ENCODE measurements around the gene SLC22A2.

DNA sequence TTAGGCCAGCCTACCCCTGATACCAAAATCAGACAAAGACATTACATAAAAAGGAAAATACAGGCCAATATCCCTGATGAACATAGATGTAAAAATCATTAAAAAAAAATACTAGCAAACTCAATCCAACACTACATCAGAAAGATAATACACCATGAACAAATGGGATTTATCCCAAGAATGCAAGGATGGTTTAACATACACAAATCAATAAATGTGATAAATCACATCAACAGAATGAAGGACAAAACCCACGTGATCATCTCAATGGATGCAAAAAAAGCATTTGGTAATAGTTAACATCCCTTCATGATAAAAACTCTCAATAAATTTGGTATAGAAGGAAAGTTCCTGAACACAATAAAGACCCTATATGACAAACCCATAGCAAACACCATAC is 63.8 kb downstream of the SLC22A2 start:
- TF ChIP-seq, protein P1, sequence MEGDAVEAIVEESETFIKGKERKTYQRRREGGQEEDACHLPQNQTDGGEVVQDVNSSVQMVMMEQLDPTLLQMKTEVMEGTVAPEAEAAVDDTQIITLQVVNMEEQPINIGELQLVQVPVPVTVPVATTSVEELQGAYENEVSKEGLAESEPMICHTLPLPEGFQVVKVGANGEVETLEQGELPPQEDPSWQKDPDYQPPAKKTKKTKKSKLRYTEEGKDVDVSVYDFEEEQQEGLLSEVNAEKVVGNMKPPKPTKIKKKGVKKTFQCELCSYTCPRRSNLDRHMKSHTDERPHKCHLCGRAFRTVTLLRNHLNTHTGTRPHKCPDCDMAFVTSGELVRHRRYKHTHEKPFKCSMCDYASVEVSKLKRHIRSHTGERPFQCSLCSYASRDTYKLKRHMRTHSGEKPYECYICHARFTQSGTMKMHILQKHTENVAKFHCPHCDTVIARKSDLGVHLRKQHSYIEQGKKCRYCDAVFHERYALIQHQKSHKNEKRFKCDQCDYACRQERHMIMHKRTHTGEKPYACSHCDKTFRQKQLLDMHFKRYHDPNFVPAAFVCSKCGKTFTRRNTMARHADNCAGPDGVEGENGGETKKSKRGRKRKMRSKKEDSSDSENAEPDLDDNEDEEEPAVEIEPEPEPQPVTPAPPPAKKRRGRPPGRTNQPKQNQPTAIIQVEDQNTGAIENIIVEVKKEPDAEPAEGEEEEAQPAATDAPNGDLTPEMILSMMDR (IDR thresholded peaks at IDR 0.05): no peak
- no peak for TF ChIP-seq EP300 (IDR thresholded peaks at IDR 0.05; ENCODE audit: low read depth)
